Coronary artery (tissue), 2 donors: ENCODE results near the gene NAB2.

Experiments
- DNase-seq: peaks from one replicate; pipeline ENCODE4 v3.0.0-alpha.2; 2017; ENCODE audit warnings: low spot score
- H3K27ac ChIP-seq, 2 donors: fragments of 200-600 bp; sonication (generic); one replicate each; pipeline ENCODE4 v1.5.1; 2016 to 2019
- H3K4me3 ChIP-seq: fragments of 200-600 bp; sonication (generic); 2 replicates; pipeline ENCODE4 v1.5.1; 2016; ENCODE audit warnings: mild to moderate bottlenecking, moderate library complexity
- CTCF ChIP-seq: fragments of 200-600 bp; sonication (generic); IDR thresholded peaks from one replicate; pipeline ENCODE4 v1.5.1; 2019; ENCODE audit warnings: antibody characterized with exemption

The NAB2 gene

GRCh38 chr12:57088354-57089270 is at the start of gene NAB2:
TSS of gene NAB2 (plus strand) at chr12:57089114. CDS start at chr12:57089272, 158 bp downstream.
- TF ChIP-seq CTCF: no peak
- peak; percentile 98 for DNase-seq
- Histone ChIP-seq H3K4me3 (peak within 1 kb of the TSS; percentile 97), H3K27ac (peak within 1 kb of the TSS; percentile 98 to 99)

- TF ChIP-seq CTCF: no peak
These were observed 48.7 kb upstream of the NAB2 start for GRCh38 chr12:57040211-57040610.

GRCh38 chr12:57040750-57041149 is 48.2 kb upstream of the NAB2 start:
- no peak for DNase-seq
- H3K4me3 ChIP-seq: no peak overlapping the region
- TF ChIP-seq CTCF: no peak
- no peak overlapping the region for H3K27ac ChIP-seq

More at GRCh38 chr12:57040211-57040610, 48.7 kb upstream of the NAB2 start:
- DNase-seq: no peak
- no peak overlapping the region for H3K4me3 ChIP-seq
- no peak overlapping the region for H3K27ac ChIP-seq

GRCh38 chr12:57042695-57043094 is 46.2 kb upstream of the NAB2 start:
- Histone ChIP-seq H3K4me3 (no peak overlapping the region), H3K27ac (no peak overlapping the region)
- TF ChIP-seq CTCF: no peak
- no peak for DNase-seq

GRCh38 chr12:57044468-57044867 is 44.4 kb upstream of the NAB2 start:
- no peak for TF ChIP-seq CTCF
- DNase-seq: no peak
- no peak overlapping the region for H3K27ac ChIP-seq
- H3K4me3 ChIP-seq: no peak overlapping the region

GRCh38 chr12:57044889-57045288 is 44.0 kb upstream of the NAB2 start:
- no peak for DNase-seq
- no peak overlapping the region for H3K27ac ChIP-seq
- no peak overlapping the region for H3K4me3 ChIP-seq
- no peak for TF ChIP-seq CTCF
